SK-N-SH (cell line): ENCODE results near the gene CRHBP. TPM values are rescaled to one million over a fixed set of nuclear protein-coding genes. Genes with fewer than 3 reads are reported as not detected.

ENCODE experiments used
- CTCF ChIA-PET: fragments of 300-600, 350-600 bp; formaldehyde crosslinking; extraction: SDS; loops from one replicate; lab custom pipeline; 2021; lab: Yijun Ruan, JAX
- POLR2A ChIA-PET: fragments of 350-600 bp; sonication (Branson Sonifier 250); formaldehyde crosslinking; extraction: SDS; loops from one replicate; lab custom pipeline; 2020; ENCODE audit warnings: antibody characterized with exemption, inconsistent platforms; lab: Yijun Ruan, JAX
- DNase-seq: peaks from one replicate; pipeline ENCODE4 v3.0.0; 2012
- H2AFZ ChIP-seq: fragments of 200-600 bp; sonication (generic); 2 replicates; pipeline ENCODE4 v1.8.1; 2016; ENCODE audit warnings: antibody characterized with exemption, mild to moderate bottlenecking, low read depth
- H3F3A ChIP-seq: fragments of 200-600 bp; sonication (generic); replicated peaks from 2 replicates; pipeline ENCODE3; 2016; ENCODE audit warnings: antibody characterized with exemption, mild to moderate bottlenecking; ENCODE audit not compliant: insufficient read depth
- H3K27ac ChIP-seq, 2 experiments: fragments of 200-500 bp in 1 of 2; fragments of 200-600 bp in 1 of 2; sonication (Bioruptor generic) in 1 of 2; sonication (generic), shearing (Covaris generic) in 1 of 2; 2 replicates each; pipeline versions ENCODE4 v1.5.1 to v1.6.1; 2014 to 2016; ENCODE audit warnings: low read depth in 2 of 2, inconsistent platforms in 1 of 2, low read length in 1 of 2, mild to moderate bottlenecking in 1 of 2, mixed read lengths in 1 of 2
- H3K27me3 ChIP-seq: fragments of 200-600 bp; sonication (generic), shearing (Covaris generic); 2 replicates; pipeline ENCODE4 v1.6.1; 2016; ENCODE audit warnings: mixed run types; ENCODE audit not compliant: insufficient read depth
- H3K36me3 ChIP-seq, 2 experiments: fragments of 200-500 bp in 1 of 2; fragments of 200-600 bp in 1 of 2; sonication (Bioruptor generic) in 1 of 2; sonication (generic) in 1 of 2; replicated peaks in 1 of 2; 2 replicates each; pipeline versions ENCODE3 to v1.5.1; 2014 to 2016; ENCODE audit warnings: low read length in 1 of 2, mild to moderate bottlenecking in 1 of 2; ENCODE audit not compliant: insufficient read depth in 2 of 2, control insufficient read depth in 1 of 2
- H3K4me1 ChIP-seq, 2 experiments: fragments of 200-500 bp in 1 of 2; fragments of 200-600 bp in 1 of 2; sonication (Bioruptor generic) in 1 of 2; sonication (generic), shearing (Covaris generic) in 1 of 2; 2 replicates each; pipeline versions ENCODE4 v1.5.1 to v1.6.1; 2014 to 2016; ENCODE audit warnings: low read depth in 1 of 2, low read length in 1 of 2, mixed run types in 1 of 2; ENCODE audit not compliant: insufficient read depth in 2 of 2, control insufficient read depth in 1 of 2
- H3K4me2 ChIP-seq: fragments of 200-600 bp; sonication (generic), shearing (Covaris generic); 2 replicates; pipeline ENCODE4 v1.6.1; 2017; ENCODE audit warnings: mixed run types
- H3K4me3 ChIP-seq, 2 experiments: fragments of 200-500 bp in 1 of 2; fragments of 200-600 bp in 1 of 2; sonication (Bioruptor generic) in 1 of 2; sonication (generic), shearing (Covaris generic) in 1 of 2; 2 replicates each; pipeline versions ENCODE4 v1.5.1 to v1.8.1; 2014 to 2016; ENCODE audit warnings: low read depth in 2 of 2, inconsistent platforms in 1 of 2, low read length in 1 of 2, mild to moderate bottlenecking in 1 of 2, mixed read lengths in 1 of 2, moderate library complexity in 1 of 2
- H3K79me2 ChIP-seq: fragments of 200-600 bp; sonication (generic); 2 replicates; pipeline ENCODE4 v1.8.1; 2017; ENCODE audit warnings: mild to moderate bottlenecking; ENCODE audit not compliant: insufficient read depth
- H3K9ac ChIP-seq: fragments of 200-600 bp; sonication (generic); 2 replicates; pipeline ENCODE4 v1.6.1; 2017; ENCODE audit warnings: mixed run types
- H3K9me2 ChIP-seq: fragments of 200-600 bp; sonication (generic); 2 replicates; pipeline ENCODE4 v1.6.1; 2017; ENCODE audit warnings: mixed run types
- H3K9me3 ChIP-seq: fragments of 200-600 bp; sonication (generic); 2 replicates; pipeline ENCODE4 v1.6.1; 2017; ENCODE audit warnings: mixed run types, mild to moderate bottlenecking, moderate library complexity
- H4K20me1 ChIP-seq: fragments of 200-600 bp; sonication (generic); 2 replicates; pipeline ENCODE4 v1.6.1; 2017; ENCODE audit warnings: mild to moderate bottlenecking, mixed run types; ENCODE audit not compliant: insufficient read depth
- CHD2 ChIP-seq: fragments of 150-350 bp; IDR thresholded peaks from 2 replicates; pipeline ENCODE4 v1.6.1; 2018; ENCODE audit warnings: low read length; ENCODE audit not compliant: partially characterized antibody
- EP300 ChIP-seq, 2 experiments: IDR thresholded peaks; 2 replicates each; pipeline versions ENCODE4 v1.4.0 to v1.6.1; 2012; ENCODE audit warnings: borderline replicate concordance in 1 of 2, low read depth in 1 of 2, low read length in 1 of 2
- FOXJ3 ChIP-seq: sonication (generic); formaldehyde crosslinking; IDR thresholded peaks from 2 replicates; pipeline ENCODE4 v1.5.1; 2020; ENCODE audit warnings: mild to moderate bottlenecking, missing genetic modification reagents
- JUND ChIP-seq: IDR thresholded peaks from 2 replicates; pipeline ENCODE4 v1.4.0; 2012
- MAX ChIP-seq: IDR thresholded peaks from 2 replicates; pipeline ENCODE4 v1.4.0; 2012; ENCODE audit warnings: low read depth
- MEF2A ChIP-seq: IDR thresholded peaks from 2 replicates; pipeline ENCODE4 v1.4.0; 2012; ENCODE audit warnings: low read depth, borderline replicate concordance
- NFIC ChIP-seq: IDR thresholded peaks from 2 replicates; pipeline ENCODE4 v1.4.0; 2012; ENCODE audit warnings: borderline replicate concordance
- NRF1 ChIP-seq: IDR thresholded peaks from 2 replicates; pipeline ENCODE4 v1.6.1; 2012; ENCODE audit warnings: low read depth, mild to moderate bottlenecking, low read length
- POLR2AphosphoS5 ChIP-seq: IDR thresholded peaks from 2 replicates; pipeline ENCODE4 v1.6.1; 2012; ENCODE audit warnings: low read depth, low read length
- REST ChIP-seq: IDR thresholded peaks from 2 replicates; pipeline ENCODE4 v1.6.1; 2012; ENCODE audit warnings: mild to moderate bottlenecking, low read depth, low read length, moderate library complexity
- RFX5 ChIP-seq: IDR thresholded peaks from 2 replicates; pipeline ENCODE4 v1.6.1; 2012; ENCODE audit warnings: mild to moderate bottlenecking, improper control_type of control experiment, low read length
- RXRA ChIP-seq: IDR thresholded peaks from 2 replicates; pipeline ENCODE4 v1.4.0; 2012; ENCODE audit warnings: low read depth, mild to moderate bottlenecking, borderline replicate concordance
- SIN3A ChIP-seq: IDR thresholded peaks from 2 replicates; pipeline ENCODE4 v1.6.1; 2012; ENCODE audit warnings: low read depth, mild to moderate bottlenecking, low read length, moderate library complexity, borderline replicate concordance
- SMC3 ChIP-seq: IDR thresholded peaks from 2 replicates; pipeline ENCODE4 v1.6.1; 2012; ENCODE audit warnings: low read depth, low read length, improper control_type of control experiment
- TAF1 ChIP-seq: IDR thresholded peaks from 2 replicates; pipeline ENCODE4 v1.6.1; 2012; ENCODE audit warnings: low read depth, mild to moderate bottlenecking, low read length, moderate library complexity, borderline replicate concordance
- TCF12 ChIP-seq: IDR thresholded peaks from 2 replicates; pipeline ENCODE4 v1.4.0; 2012
- TEAD4 ChIP-seq: IDR thresholded peaks from 2 replicates; pipeline ENCODE4 v1.4.0; 2012; ENCODE audit warnings: mild to moderate bottlenecking, borderline replicate concordance; ENCODE audit not compliant: insufficient read depth
- USF1 ChIP-seq: IDR thresholded peaks from 2 replicates; pipeline ENCODE4 v1.4.0; 2012; ENCODE audit warnings: low read depth, borderline replicate concordance
- YY1 ChIP-seq: IDR thresholded peaks from 2 replicates; pipeline ENCODE4 v1.4.0; 2012; ENCODE audit warnings: low read depth, mild to moderate bottlenecking
- WGBS: methylation state at CpG from one replicate; pipeline ENCODE4 v1.1.6; 2017; ENCODE audit warnings: low lambda C conversion rate; 5-methylcytosine and 5-hydroxymethylcytosine counted together
- polyA plus RNA-seq, 3 experiments: library from polyadenylated mRNA; depleted of rRNA; stranded (reverse); fragments of >200 nt; gene quantifications; 2 replicates each; pipeline ENCODE4 v1.2.3, GENCODE V29; 2012
- TF ChIP-seq, protein P1 (sequence below): fragments of 150-350 bp; IDR thresholded peaks from 2 replicates; pipeline ENCODE4 v1.6.1; 2016; ENCODE audit warnings: mild to moderate bottlenecking, low read depth, low read length

Gene CRHBP
- polyA plus RNA-seq, 1 of the 3 experiments (the other 2 are of a cell fraction) = not detected

DNA sequence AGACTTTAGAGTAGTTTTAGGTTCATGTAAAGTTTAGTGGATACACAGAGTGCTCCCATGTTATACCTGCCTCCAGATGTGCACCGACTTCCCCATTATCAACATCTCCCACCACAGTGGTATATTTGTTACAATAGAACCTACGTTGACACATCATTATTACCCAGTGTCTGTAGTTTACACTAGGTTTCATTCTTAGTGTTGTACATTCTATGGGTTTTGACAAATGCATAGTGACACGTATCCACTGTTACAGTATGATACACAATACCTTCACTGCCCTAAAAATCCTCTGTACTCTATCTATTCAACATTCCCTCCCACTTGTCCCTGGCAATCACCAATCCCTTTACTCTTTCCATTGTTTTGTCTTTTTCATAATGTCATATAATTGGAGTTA lies 34.3 kb upstream of the CRHBP start:
- Histone ChIP-seq H3K4me2 (no peak overlapping the region), H3K36me3 (no peaks in the 10 kb centered on the region), H3K79me2 (no peaks in the 10 kb centered on the region), H3K9ac (no peak overlapping the region), H4K20me1 (no peaks in the 10 kb centered on the region), H3K9me2 (no peaks in the 10 kb centered on the region), H3K4me1 (no peaks in the 10 kb centered on the region), H3K9me3 (no peaks in the 10 kb centered on the region), H2AFZ (no peak overlapping the region), H3K27ac (no peak overlapping the region), H3K4me3 (no peak overlapping the region), H3K27me3 (peaks cover 3% of the 10 kb centered on the region; the same call in 1 of the 2 replicates), H3F3A (no peaks in the 10 kb centered on the region)
- CTCF ChIA-PET = no interaction called here
- POLR2A ChIA-PET = no interaction called here
- TF ChIP-seq CHD2 (no peak), JUND (no peak), NRF1 (no peak), FOXJ3 (CRISPR knock-in tag) (no peak), USF1 (no peak), TCF12 (no peak), SIN3A (no peak), EP300 (IDR thresholded peaks at IDR 0.05; ENCODE audit: borderline replicate concordance in 1 of 2, low read depth in 1 of 2, low read length in 1 of 2) (no peak), TAF1 (no peak), RXRA (no peak), TEAD4 (no peak), SMC3 (no peak), RFX5 (no peak)
- TF ChIP-seq, protein P1, sequence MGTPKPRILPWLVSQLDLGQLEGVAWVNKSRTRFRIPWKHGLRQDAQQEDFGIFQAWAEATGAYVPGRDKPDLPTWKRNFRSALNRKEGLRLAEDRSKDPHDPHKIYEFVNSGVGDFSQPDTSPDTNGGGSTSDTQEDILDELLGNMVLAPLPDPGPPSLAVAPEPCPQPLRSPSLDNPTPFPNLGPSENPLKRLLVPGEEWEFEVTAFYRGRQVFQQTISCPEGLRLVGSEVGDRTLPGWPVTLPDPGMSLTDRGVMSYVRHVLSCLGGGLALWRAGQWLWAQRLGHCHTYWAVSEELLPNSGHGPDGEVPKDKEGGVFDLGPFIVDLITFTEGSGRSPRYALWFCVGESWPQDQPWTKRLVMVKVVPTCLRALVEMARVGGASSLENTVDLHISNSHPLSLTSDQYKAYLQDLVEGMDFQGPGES = no peak
- WGBS = 48% methylated on average over 3 of the region's 3 CpGs
- DNase-seq = no peak

GRCh38 chr5:76920491-76920890 lies 32.4 kb upstream of the CRHBP start:
- Histone ChIP-seq H3K9me2 (no peaks in the 10 kb centered on the region), H2AFZ (no peak overlapping the region), H3K27ac (no peak overlapping the region), H3K36me3 (no peaks in the 10 kb centered on the region), H3K27me3 (peaks cover 3% of the 10 kb centered on the region; the same call in 1 of the 2 replicates), H4K20me1 (no peaks in the 10 kb centered on the region), H3K79me2 (no peaks in the 10 kb centered on the region), H3K4me3 (no peak overlapping the region), H3K9me3 (no peaks in the 10 kb centered on the region), H3K4me1 (no peaks in the 10 kb centered on the region), H3K9ac (no peak overlapping the region), H3F3A (no peaks in the 10 kb centered on the region), H3K4me2 (no peak overlapping the region)
- POLR2A ChIA-PET = no interaction called here
- no peak for DNase-seq
- 66% methylated on average over 4 of the region's 4 CpGs for WGBS
- CTCF ChIA-PET = no interaction called here
- TF ChIP-seq FOXJ3 (CRISPR knock-in tag) (no peak), REST (no peak), NRF1 (no peak), MEF2A (no peak), MAX (no peak), NFIC (no peak), YY1 (no peak), TEAD4 (no peak), SMC3 (no peak), POLR2AphosphoS5 (no peak)
